ENCODE results near the gene CRB3.

CRB3 gene

DNA sequence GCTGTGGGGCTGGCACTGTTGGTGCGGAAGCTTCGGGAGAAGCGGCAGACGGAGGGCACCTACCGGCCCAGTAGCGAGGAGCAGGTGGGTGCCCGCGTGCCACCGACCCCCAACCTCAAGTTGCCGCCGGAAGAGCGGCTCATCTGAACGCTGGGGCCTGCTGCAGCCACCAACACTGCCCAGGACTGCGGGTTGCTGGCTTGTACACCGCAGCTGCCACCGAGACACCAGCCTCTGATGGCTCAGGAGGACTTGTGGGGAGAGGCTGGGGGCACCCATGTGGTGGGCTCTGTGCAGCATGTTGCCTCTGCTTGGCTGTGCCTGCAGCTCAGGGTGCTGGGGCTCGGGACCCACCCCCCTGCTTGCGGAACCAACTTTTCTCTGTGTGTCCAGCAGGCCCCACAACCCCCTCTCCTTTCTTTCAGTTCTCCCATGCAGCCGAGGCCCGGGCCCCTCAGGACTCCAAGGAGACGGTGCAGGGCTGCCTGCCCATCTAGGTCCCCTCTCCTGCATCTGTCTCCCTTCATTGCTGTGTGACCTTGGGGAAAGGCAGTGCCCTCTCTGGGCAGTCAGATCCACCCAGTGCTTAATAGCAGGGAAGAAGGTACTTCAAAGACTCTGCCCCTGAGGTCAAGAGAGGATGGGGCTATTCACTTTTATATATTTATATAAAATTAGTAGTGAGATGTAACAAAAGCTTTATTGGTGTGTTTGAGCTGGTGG lies 2.6 kb downstream of the CRB3 start:
- no peak for DNase-seq (ENCODE audit: low read depth)

- DNase-seq (ENCODE audit: low read depth), result no peak
Observed at GRCh38 chr19:6467384-6467783, 3.3 kb downstream of the CRB3 start.

DNA sequence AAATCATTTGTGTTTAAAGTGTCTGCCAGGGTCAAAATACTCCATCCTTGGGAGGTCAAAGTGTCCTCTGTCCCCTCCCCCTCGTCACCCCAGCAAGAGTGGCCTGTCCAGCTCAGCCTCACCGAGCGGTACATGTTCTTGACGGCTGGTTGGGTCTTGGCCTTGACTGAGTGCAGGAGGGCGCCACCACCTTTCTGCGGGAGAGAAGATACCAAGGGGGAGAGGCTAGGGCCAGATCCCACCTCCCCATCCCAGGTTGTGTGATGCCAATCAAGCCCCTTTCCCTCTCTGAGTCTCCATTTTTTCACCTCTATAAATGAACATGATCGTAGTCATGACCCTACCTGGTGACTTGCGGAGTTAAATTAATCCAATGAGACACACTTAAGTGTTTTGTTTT lies 6.1 kb downstream of the CRB3 start:
- no peak for DNase-seq (ENCODE audit: low read depth)

- no peak for DNase-seq (ENCODE audit: low read depth)
Observed at GRCh38 chr19:6471076-6471475, 7.0 kb downstream of the CRB3 start.

- no peak for DNase-seq (ENCODE audit: low read depth)
Observed at GRCh38 chr19:6472713-6473112, 8.6 kb downstream of the CRB3 start.

DNA sequence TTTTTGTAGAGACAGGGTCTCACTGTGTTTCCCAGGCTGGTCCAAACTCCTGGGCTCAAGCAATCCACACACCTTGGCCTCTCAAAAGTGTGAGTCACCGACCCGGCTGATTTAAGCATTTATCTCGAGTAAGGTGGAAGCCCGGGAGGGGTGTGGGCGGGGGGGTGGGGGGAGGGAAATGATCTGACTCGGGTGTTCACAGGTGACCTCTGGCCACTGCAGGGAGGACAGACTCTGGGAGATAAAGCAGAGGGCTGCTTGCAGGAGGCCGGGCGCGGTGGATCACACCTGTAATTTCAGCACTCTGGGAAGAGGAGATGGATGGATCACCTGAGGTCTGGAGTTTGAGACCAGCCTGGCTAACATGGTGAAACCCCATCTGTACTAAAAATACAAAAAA lies 9.6 kb downstream of the CRB3 start:
- DNase-seq (ENCODE audit: low read depth), result no peak

- DNase-seq (ENCODE audit: low read depth), result no peak
Observed at GRCh38 chr19:6475321-6476108, 11.4 kb downstream of the CRB3 start.

GRCh38 chr19:6476155-6476895 lies 12.3 kb downstream of the CRB3 start:
- DNase-seq (ENCODE audit: low read depth), result no peak

GRCh38 chr19:6476896-6477431 lies 12.9 kb downstream of the CRB3 start:
- DNase-seq (ENCODE audit: low read depth), result no peak

GRCh38 chr19:6478815-6479214 lies 14.7 kb downstream of the CRB3 start:
- no peak for DNase-seq (ENCODE audit: low read depth)

DNA sequence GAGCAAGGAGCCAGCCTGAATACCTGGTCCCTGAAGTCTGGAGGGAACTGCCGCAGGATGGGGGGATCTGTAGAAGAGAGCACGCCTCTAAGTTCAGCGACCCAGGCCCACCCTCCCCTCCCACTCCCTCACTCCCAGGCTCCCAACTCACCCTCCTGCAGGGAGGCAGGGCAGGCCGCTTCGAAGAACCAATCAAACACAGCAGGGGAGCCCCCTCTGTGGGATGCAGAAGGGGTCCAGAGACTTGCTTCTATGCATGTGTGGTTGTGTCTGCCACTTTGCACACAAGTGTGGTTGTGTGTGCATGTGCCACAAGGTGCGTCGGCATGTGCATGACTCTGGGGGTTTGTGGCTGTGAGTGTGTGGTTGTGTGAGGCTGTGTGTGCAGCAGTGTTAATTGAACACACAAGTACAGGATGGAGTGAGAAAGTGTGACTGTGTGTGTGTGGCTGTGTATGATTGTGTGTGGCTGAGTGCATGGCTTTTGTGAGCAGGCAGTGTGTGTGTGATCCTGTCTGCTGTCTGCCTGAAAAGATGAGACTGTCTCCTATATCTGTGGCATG lies 15.8 kb downstream of the CRB3 start:
- no peak for DNase-seq (ENCODE audit: low read depth)

DNA sequence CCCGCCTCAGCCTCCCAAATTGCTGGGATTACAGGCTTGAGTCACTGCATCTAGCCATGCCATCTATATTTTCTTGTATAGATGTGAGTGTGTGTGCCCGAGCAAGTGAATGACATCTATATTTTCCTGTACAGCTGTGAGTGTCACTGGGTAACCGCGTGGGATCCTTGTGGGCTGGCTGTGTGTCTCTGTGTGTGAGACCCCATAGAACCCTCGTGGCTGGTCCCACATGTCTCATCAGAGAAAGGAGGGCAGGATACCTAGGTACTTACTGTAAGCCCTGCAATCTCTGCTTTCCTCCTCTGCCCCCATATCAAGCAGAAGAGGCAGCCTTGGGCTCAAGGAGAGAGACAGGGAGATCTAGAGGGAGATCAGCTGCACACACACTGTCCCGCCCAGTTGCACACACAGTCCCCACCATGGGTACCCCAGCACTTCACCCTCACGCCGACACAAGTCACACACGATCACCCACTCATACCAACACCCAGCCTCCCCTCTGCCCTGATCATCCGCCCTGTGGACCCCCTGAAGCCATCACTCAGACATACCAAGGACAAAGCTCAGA lies 16.9 kb downstream of the CRB3 start:
- no peak for DNase-seq (ENCODE audit: low read depth)

DNA sequence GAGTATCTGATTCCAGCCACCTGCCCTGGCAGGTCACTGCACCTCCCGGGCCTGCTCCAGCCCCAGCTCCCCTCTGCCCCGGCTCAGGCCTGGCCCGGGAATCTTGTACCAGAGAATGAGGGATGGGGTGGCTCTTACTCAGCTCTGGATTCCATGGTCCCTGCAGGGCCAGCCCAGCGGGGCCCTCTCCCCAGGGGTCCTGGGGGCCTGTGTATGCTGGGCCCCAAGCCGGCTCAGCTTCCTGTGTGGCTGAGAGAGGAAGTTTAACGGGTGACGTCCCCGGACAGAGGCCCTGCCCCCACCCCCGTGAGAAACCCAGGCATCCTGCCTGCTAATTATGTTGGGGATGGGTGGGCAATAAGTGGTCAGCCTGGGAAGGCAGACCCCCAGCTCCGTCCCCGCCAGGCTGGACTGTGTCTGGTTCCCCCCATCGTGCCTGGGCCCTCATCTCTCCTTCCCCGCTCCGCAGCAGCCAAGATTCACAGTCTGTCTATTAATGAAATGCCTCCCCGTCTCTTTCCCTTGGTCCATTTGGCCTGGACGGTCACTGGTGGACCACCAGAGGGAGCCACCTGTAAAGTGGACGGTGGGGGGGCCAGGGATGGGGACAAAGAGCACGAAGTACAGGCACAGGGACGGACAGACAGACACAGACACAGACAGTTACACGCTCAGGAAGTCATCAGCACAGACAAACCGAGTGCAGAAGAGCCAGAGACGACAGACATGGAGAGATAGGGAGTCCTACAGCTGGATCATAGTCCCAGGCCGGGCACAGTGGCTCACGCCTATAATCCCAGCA lies 17.7 kb downstream of the CRB3 start, which contains the start of gene DENND1C:
DENND1C (minus strand) TSS at position 247 of the 802 bp plus-strand sequence; CDS start at position 155, 92 bp downstream.
- no peak for DNase-seq (ENCODE audit: low read depth)

GRCh38 chr19:6482343-6482686 lies 18.2 kb downstream of the CRB3 start:
- DNase-seq (ENCODE audit: low read depth), result no peak

GRCh38 chr19:6483235-6483634 lies 19.2 kb downstream of the CRB3 start:
- DNase-seq (ENCODE audit: low read depth), result no peak

DNA sequence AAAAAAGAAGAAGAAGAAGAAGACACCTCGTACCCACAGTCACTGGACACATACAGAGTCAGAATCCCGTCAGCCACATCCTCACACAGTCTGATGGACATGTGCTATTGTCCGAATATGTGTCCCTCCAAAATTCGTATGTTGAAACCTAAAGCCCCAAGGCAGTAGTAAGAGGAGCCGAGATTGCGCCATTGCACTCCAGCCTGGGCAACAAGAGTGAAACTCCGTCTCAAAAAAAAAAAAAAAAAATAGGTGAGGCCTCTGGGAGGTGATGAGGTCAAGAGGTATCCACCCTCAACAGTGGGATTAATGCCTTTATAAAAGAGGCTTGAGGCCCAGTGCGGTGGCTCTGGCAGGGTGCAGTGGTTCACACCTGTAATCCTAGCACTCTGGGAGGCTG lies 20.2 kb downstream of the CRB3 start:
- no peak for DNase-seq (ENCODE audit: low read depth)

GRCh38 chr19:6484831-6485230 lies 20.8 kb downstream of the CRB3 start:
- DNase-seq (ENCODE audit: low read depth), result no peak

- DNase-seq (ENCODE audit: low read depth), result no peak
Observed at GRCh38 chr19:6489278-6490061, 25.4 kb downstream of the CRB3 start.

GRCh38 chr19:6490134-6490533 lies 26.1 kb downstream of the CRB3 start:
- DNase-seq (ENCODE audit: low read depth), result no peak
